Nephron (organoid): ENCODE data around the gene DIP2C.
A peak's percentile ranks its signal among the peaks of the same experiment; 100 is the strongest.

Experiments
- H3K27ac Mint-ChIP-seq, 3 experiments: 2 replicates each; pipeline ENCODE4 v1.8.0; 2020; ENCODE audit warnings: mixed read lengths in 3 of 3, mild to moderate bottlenecking in 2 of 3, moderate library complexity in 1 of 3
- H3K27me3 Mint-ChIP-seq: 2 replicates; pipeline ENCODE4 v1.8.0; 2021; ENCODE audit warnings: low read depth, mild to moderate bottlenecking, moderate library complexity, mixed read lengths
- H3K36me3 Mint-ChIP-seq: 2 replicates; pipeline ENCODE4 v1.8.0; 2020; ENCODE audit warnings: low read depth, mixed read lengths
- H3K4me1 Mint-ChIP-seq: 2 replicates; pipeline ENCODE4 v1.8.0; 2020; ENCODE audit warnings: mixed read lengths
- H3K4me3 Mint-ChIP-seq, 3 experiments: 2 replicates each; pipeline ENCODE4 v1.8.0; 2020; ENCODE audit warnings: mild to moderate bottlenecking in 3 of 3, mixed read lengths in 3 of 3, moderate library complexity in 2 of 3
- H3K9me3 Mint-ChIP-seq: 2 replicates; pipeline ENCODE4 v1.8.0; 2020; ENCODE audit warnings: mixed read lengths
- TF ChIP-seq, protein P1 (sequence below), 3 experiments: fragments of 200-600 bp; sonication (generic); IDR thresholded peaks; one replicate each; pipeline ENCODE4 v1.5.0; 2021; ENCODE audit warnings: antibody characterized with exemption in 3 of 3; ENCODE audit not compliant: unreplicated experiment in 3 of 3

DIP2C gene

DNA sequence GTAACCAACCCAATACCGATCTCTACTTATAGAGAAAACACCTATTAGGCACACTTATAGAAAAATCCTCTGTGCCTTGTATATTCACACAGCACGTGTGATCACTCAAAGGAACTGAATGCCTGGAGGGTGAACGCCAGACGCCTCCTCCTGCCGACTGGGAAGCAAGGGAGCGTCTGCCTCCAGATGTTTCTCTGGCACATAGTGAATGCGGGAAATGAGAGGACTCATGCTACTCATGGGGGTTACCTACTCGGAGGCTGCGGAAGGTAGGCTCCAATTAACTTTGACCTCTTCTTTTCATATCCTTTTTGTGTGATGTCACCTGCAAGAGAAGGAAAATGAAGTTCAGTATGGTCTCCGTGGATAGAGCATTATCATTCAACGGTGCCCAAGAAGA, 203.3 kb downstream of the DIP2C start:
- peaks cover 73% of the 10 kb centered on the region for H3K4me1 Mint-ChIP-seq
- TF ChIP-seq, protein P1, sequence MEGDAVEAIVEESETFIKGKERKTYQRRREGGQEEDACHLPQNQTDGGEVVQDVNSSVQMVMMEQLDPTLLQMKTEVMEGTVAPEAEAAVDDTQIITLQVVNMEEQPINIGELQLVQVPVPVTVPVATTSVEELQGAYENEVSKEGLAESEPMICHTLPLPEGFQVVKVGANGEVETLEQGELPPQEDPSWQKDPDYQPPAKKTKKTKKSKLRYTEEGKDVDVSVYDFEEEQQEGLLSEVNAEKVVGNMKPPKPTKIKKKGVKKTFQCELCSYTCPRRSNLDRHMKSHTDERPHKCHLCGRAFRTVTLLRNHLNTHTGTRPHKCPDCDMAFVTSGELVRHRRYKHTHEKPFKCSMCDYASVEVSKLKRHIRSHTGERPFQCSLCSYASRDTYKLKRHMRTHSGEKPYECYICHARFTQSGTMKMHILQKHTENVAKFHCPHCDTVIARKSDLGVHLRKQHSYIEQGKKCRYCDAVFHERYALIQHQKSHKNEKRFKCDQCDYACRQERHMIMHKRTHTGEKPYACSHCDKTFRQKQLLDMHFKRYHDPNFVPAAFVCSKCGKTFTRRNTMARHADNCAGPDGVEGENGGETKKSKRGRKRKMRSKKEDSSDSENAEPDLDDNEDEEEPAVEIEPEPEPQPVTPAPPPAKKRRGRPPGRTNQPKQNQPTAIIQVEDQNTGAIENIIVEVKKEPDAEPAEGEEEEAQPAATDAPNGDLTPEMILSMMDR (IDR thresholded peaks at IDR 0.05; ENCODE audit: unreplicated experiment in 3 of 3): no peak
- H3K4me3 Mint-ChIP-seq: peak overlapping the region in 1 of 3 experiments; percentile 40
- H3K36me3 Mint-ChIP-seq: peaks cover 28% of the 10 kb centered on the region
- no peaks in the 10 kb centered on the region for H3K9me3 Mint-ChIP-seq
- peak overlapping the region in 2 of 3 experiments; percentile 42 to 72 for H3K27ac Mint-ChIP-seq
- no peaks in the 10 kb centered on the region for H3K27me3 Mint-ChIP-seq

DNA sequence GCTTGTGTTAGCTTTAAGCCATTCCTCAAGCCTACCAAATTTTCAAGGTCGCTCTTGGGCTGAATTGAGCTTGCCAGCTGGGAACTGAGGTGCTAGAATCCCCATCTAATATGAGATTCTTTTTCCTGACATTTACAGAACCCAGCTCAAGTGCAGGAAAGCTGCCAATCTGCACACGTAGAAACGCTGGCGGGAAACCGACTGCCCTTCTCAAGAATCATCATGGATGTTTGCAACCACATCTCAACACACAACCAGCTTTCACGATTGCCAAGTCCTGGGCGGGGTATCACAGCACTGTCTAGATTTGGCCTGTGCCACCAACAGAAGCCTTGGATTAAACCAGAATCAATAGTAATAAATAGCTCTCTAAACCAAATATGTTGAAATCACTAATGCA, 203.7 kb downstream of the DIP2C start:
- Mint-ChIP-seq H3K36me3 (peaks cover 32% of the 10 kb centered on the region), H3K27me3 (no peaks in the 10 kb centered on the region), H3K27ac (peak overlapping the region in 2 of 3 experiments; percentile 42 to 72), H3K9me3 (no peaks in the 10 kb centered on the region), H3K4me1 (peaks cover 74% of the 10 kb centered on the region), H3K4me3 (peak overlapping the region in 2 of 3 experiments; percentile 19 to 40)
- TF ChIP-seq, protein P1 (IDR thresholded peaks at IDR 0.05; ENCODE audit: unreplicated experiment in 3 of 3): no peak

DNA sequence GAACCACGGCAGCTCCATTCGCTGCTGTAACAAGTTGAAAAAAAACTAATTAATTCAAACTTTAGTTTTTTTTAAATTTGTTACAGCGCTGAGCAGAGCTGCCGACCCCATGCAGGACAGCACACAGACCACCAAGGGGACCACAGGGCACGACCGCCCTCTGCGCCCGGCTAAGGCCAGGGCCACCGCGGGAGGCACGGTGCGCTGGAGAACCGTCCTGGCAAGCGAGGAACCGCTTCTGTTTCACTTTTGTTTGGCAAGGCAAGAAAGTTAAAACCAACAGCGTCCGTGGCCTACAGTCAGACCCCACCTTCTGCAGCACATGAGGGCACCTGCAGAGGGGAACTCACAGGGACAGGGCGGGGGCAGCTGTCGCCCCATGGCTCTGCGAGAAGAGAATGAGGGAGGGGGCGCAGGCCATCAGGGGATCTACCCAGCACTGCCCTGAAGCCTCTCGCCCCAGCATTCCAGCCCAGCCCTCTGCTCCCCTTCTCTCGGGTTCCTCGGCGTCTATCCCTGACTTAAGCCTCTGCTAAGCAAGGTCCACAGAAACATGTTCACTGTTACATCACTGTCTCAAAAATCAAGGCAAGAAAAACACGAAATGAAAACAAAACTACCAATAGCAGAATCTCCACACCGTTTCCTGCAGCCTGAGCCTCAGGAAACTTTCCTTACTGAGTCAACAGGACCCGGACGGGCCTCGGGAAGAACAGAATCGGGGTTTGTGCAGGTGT, 204.4 kb downstream of the DIP2C start:
- peak overlapping the region; percentile 32 to 71 (median 65) for H3K4me3 Mint-ChIP-seq
- H3K27me3 Mint-ChIP-seq: no peaks in the 10 kb centered on the region
- peaks cover 33% of the 10 kb centered on the region for H3K36me3 Mint-ChIP-seq
- H3K9me3 Mint-ChIP-seq: no peaks in the 10 kb centered on the region
- TF ChIP-seq, protein P1 (IDR thresholded peaks at IDR 0.05; ENCODE audit: unreplicated experiment in 3 of 3): no peak
- H3K27ac Mint-ChIP-seq: peak overlapping the region in 2 of 3 experiments; percentile 42 to 65
- H3K4me1 Mint-ChIP-seq: peaks cover 71% of the 10 kb centered on the region

DNA sequence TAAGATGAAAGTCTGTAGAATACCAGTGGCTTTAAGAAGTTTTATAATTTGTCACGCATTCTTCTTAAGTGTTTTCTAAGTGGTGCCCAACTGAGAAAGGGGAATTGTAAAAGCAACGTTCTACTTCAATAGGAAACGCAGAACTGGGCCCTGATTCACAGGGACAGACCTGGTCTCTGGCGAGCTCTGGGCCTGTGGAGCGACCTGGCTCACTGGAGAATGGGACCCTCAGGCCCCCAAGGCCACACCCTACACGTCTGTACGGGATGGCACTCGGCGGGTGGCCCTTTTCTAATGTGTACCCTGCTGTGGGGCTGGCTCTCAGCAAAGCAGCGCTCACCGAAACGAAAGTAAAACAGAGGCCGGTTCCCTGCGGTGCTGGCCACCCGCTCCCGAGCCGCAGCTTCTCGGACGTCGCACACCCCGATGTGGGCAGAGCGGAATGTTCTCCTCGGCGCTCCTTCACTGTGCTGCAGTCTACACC, 205.0 kb downstream of the DIP2C start:
- peaks cover 35% of the 10 kb centered on the region for H3K36me3 Mint-ChIP-seq
- H3K27ac Mint-ChIP-seq: peak overlapping the region; percentile 3 to 76 (median 32)
- H3K4me3 Mint-ChIP-seq: peak overlapping the region in 1 of 3 experiments; percentile 39
- TF ChIP-seq, protein P1 (IDR thresholded peaks at IDR 0.05; ENCODE audit: unreplicated experiment in 3 of 3): no peak
- peaks cover 70% of the 10 kb centered on the region for H3K4me1 Mint-ChIP-seq
- H3K9me3 Mint-ChIP-seq: no peaks in the 10 kb centered on the region
- no peaks in the 10 kb centered on the region for H3K27me3 Mint-ChIP-seq

DNA sequence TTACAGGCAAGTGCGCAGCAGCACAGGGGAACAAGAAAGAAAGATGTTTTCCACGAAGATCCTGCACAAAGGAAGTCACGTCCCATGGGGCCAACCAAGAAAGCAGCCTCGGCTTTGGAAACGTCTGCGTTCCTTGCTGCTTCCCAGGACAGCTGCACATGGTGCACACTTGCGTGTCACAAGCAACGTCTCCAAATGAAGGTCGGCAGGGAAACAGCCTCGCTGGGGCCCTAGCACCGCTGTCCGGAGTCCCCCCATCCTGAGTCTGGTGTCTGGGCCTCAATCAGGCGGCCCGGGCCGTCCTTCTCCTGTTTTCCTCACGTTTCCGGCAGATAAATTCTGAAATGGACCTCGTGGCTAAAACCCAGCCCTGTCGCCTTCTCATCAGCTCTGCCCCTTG, 206.2 kb downstream of the DIP2C start:
- peaks cover 5% of the 10 kb centered on the region for H3K9me3 Mint-ChIP-seq
- H3K27ac Mint-ChIP-seq: peak overlapping the region; percentile 57 to 90 (median 69)
- no peaks in the 10 kb centered on the region for H3K27me3 Mint-ChIP-seq
- peaks cover 46% of the 10 kb centered on the region for H3K36me3 Mint-ChIP-seq
- H3K4me1 Mint-ChIP-seq: peaks cover 63% of the 10 kb centered on the region
- H3K4me3 Mint-ChIP-seq: peak overlapping the region in 1 of 3 experiments; percentile 3
- TF ChIP-seq, protein P1 (IDR thresholded peaks at IDR 0.05; ENCODE audit: unreplicated experiment in 3 of 3): no peak
